Right ventricle myocardium inferior (tissue), 1 donor: ENCODE results near the gene POU4F3. TPM values are rescaled to one million over a fixed set of nuclear protein-coding genes. Genes with fewer than 3 reads are reported as not detected.

ENCODE experiments used
- ATAC-seq: fragments of 200-7000 bp; cut with Tn5 transposase; one replicate; pipeline ENCODE4 v1.9.1; 2020; ENCODE audit warnings: mild to moderate bottlenecking, moderate library complexity
- DNase-seq: peaks from one replicate; pipeline ENCODE4 v3.0.0; 2021; ENCODE audit errors: missing footprints
- intact Hi-C: fragments of 100-400 bp; cut with DNase I; formaldehyde crosslinking; loops from one replicate; pipeline ENCODE4 v1.11.0; 2022
- total RNA-seq: library from RNA; stranded (reverse); fragmentation: NEBNext Ultra II Directional; extraction: Animal tissue kit (Norgen Biotek cat#: 25700); gene quantifications from one replicate; pipeline ENCODE4 v1.2.1, GENCODE V29; 2021
- donor health status: DM: no; HTN: yes; CAD: no; lungs with severe emphysema.

Gene POU4F3
- total RNA-seq, 1 donor from 2014 or later, result not detected

DNA sequence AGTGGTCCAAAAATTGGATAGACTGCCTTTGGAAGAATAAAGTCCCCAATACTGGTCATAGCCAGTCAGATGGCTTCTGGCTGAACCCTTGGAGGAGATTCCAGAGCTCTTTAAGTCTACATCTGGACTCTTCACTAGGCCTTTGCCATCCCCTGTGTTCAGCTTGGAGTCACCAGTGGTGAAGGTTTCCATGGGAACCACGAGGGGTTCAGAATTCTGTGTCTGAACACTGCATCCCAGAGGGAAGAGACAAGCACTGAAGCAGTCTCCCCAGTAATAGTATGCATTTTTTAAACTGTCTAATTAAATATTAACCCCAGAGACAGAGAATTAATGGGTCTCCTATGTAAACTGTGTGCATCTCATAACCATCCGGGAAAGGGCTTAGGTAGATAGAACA is 38.2 kb downstream of the POU4F3 start:
- no peak for ATAC-seq
- intact Hi-C loops, result no loop called here
- no peak for DNase-seq

DNA sequence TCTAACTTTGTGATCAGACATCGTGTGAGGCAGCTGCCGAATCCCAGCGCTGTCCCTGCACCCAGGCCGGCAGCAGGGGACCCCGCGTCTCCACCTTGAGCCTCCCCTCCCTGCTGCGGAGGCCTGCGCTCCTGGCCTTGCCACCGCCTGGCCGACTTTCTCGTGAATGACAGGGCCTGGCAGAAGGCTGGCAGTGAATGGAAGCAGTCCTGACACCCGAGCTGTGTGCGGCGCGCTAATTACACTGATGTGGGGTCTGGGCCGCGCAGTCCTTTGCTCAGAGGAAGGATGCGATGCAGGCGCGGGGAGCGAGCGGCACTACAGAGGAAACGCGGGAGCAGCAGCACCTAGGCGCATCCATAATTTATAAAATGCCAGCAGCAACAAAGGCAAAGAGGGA is 40.3 kb downstream of the POU4F3 start:
- ATAC-seq, result no peak
- intact Hi-C loops, result no loop called here
- DNase-seq, result peak; percentile 66

- intact Hi-C loops, result no loop called here
- ATAC-seq, result no peak
- DNase-seq, result no peak
Observed at GRCh38 chr5:146380714-146381113, 42.1 kb downstream of the POU4F3 start.

DNA sequence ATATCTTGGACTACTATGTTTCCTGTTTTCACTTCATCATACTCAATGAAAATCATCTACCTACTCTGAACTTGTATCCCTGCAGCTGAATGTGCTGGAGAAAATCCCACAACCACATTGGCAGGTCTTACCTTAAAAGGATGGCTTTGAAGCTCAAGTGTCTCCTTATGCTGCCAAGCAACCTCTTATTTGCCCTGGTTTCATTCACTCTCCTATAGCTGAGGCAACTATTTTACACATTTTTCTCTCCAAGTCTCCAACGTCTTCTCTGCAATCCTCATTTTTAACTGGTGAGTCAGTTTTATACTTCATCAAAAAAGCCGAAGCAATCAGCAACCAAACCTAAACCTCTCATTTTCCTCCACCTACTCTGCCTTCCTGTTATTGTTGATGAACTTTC is 49.7 kb downstream of the POU4F3 start:
- DNase-seq (no peak), ATAC-seq (no peak)
- intact Hi-C loops, result no loop called here

DNA sequence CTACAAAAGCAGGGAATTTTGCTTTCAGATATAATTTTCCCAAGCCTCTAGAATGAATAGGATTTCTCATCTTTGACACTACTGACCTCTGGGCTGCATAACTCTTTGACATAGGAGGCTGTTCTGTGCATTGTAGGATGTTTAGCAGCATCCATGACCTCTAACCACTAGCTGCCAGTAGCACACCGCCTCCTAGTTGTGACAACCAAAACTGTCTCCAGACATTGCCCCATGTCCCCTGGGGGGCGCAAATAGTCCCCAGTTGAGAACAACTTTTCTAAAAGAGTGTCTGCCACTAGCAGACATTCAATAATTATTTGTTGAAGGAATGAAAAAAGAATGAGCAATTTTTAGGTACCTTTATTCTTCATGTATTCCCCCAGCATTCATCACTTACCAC is 51.8 kb downstream of the POU4F3 start:
- DNase-seq (no peak), ATAC-seq (no peak)
- intact Hi-C loops, result no loop called here

Other genes starting within 250 kb of the POU4F3 start
- not detected for gene PLAC8L1, start 233.3 kb upstream of the POU4F3 start, total RNA-seq
- 85.0 TPM for gene LARS1, start 156.2 kb upstream of the POU4F3 start, total RNA-seq
- gene RBM27, start 135.2 kb upstream of the POU4F3 start, total RNA-seq, result 13.4 TPM
- 16.4 TPM for gene TCERG1, start 108.5 kb downstream of the POU4F3 start, total RNA-seq
- not detected for gene GPR151, start 177.4 kb downstream of the POU4F3 start, total RNA-seq